Effector memory CD4-positive, alpha-beta T cell (primary cell): ENCODE data around the gene CTNND2.

Experiments
- DNase-seq, 3 donors: peaks; one replicate each; pipeline ENCODE4 v3.0.0-alpha.2; 2020
- H3K27ac ChIP-seq: 2 replicates; pipeline ENCODE4 v1.7.0; 2013; ENCODE audit warnings: mild to moderate bottlenecking, low read length, moderate library complexity; ENCODE audit not compliant: insufficient read depth, poor library complexity, severe bottlenecking
- H3K27me3 ChIP-seq: replicated peaks from 2 replicates; pipeline ENCODE4 v1.7.0; 2013; ENCODE audit warnings: mild to moderate bottlenecking, low read length; ENCODE audit not compliant: insufficient read depth, control insufficient read depth, poor library complexity, severe bottlenecking
- H3K36me3 ChIP-seq: 2 replicates; pipeline ENCODE4 v1.7.0; 2013; ENCODE audit warnings: mild to moderate bottlenecking, low read length, moderate library complexity; ENCODE audit not compliant: control insufficient read depth, insufficient read depth
- H3K4me1 ChIP-seq: 2 replicates; pipeline ENCODE4 v1.7.0; 2013; ENCODE audit warnings: low read length, mild to moderate bottlenecking; ENCODE audit not compliant: control insufficient read depth, insufficient read depth, poor library complexity, severe bottlenecking
- H3K4me3 ChIP-seq: 2 replicates; pipeline ENCODE4 v1.7.0; 2013; ENCODE audit warnings: low read length, low read depth, mild to moderate bottlenecking; ENCODE audit not compliant: insufficient read depth, poor library complexity, severe bottlenecking
- H3K9me3 ChIP-seq: 2 replicates; pipeline ENCODE4 v1.7.0; 2013; ENCODE audit warnings: mild to moderate bottlenecking, low read length, moderate library complexity; ENCODE audit not compliant: control insufficient read depth

CTNND2 gene

DNA sequence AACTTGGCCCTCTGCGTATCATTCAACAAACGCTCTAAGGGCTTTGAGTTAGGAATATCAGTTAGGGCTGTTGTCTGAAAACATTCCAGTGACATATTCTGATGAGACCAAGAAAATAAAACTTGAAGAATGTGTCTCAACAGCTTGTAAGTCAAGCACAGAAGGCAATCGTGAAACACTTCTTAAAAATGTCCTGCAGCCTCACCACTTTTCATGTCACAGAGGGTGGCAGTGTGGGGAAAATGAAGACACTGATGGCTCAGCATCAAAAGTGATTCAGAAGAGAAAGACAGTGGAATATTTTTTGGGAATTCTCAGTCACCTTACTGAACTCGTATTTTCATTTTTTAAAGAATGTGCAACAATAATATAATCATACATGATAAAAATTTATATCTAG lies 247.3 kb downstream of the CTNND2 start:
- Histone ChIP-seq H3K27ac (no peak overlapping the region), H3K4me1 (no peaks in the 10 kb centered on the region), H3K36me3 (no peaks in the 10 kb centered on the region)

DNA sequence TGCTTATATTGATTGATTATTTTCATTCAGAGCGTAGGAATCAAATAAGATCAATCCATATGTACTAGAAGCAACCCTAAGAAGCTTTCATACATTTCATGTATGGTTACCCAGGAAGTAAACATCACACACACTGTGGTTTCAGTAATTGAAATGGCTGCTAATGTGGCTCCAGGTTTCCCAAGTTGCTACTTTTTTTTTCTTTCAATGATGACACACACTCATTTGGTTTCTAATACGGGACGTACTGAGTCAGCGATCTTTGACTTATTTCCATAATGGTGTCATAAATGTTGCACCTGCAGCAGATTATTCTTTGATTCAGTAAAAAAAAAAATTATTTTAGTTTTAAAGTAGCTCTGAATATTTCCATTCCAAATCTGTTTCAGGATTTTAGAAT lies 248.6 kb downstream of the CTNND2 start:
- H3K4me3 ChIP-seq: no peak overlapping the region
- no peaks in the 10 kb centered on the region for H3K27me3 ChIP-seq
- no peaks in the 10 kb centered on the region for H3K36me3 ChIP-seq
- no peak overlapping the region for H3K27ac ChIP-seq
- DNase-seq: no peak
- no peaks in the 10 kb centered on the region for H3K4me1 ChIP-seq
- H3K9me3 ChIP-seq: no peaks in the 10 kb centered on the region

More for the DNA sequence above, 247.3 kb downstream of the CTNND2 start:
- DNase-seq: no peak
- Histone ChIP-seq H3K27me3 (no peaks in the 10 kb centered on the region), H3K9me3 (no peaks in the 10 kb centered on the region), H3K4me3 (no peak overlapping the region)

DNA sequence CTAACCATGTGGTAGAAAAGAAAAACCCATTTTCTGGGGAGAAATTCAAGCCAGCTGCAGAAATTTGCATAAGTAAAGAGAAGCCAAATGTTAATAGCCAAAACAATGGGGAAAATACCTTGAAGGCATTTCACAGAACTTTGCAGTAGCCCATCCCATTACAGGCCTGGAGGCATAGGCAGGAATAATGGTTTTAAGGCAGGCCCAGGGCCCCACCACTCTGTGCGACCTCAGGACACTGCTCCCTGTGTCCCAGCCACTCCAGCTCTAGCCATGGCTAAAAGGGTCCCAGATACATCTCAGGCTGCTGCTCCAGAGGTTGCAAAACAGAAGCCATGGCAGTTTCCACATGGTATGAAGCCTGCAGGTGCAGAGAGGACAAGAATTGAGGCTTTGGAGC lies 253.3 kb downstream of the CTNND2 start:
- no peak overlapping the region for H3K4me3 ChIP-seq
- H3K27me3 ChIP-seq: no peaks in the 10 kb centered on the region
- DNase-seq: no peak
- H3K9me3 ChIP-seq: no peaks in the 10 kb centered on the region
- no peak overlapping the region for H3K27ac ChIP-seq
- no peaks in the 10 kb centered on the region for H3K36me3 ChIP-seq
- no peaks in the 10 kb centered on the region for H3K4me1 ChIP-seq

DNA sequence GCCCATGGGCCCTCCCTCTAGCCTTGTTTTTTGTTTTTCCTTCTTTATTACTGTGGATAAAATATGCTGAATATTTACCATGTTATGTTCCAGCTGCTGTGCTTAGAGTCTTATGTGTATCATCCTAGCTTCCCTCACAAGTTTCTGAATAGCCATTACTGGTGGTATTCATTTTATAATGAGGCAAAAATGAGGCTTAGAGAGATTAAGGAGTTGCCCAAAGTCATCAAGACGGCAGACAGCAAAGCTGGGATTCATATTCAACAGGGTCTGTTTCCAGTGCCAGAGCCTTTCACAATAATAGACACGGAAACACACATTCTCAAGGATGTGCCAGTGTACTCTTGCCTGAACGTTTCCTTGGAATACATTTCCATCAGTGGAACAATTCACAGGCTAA lies 258.1 kb downstream of the CTNND2 start:
- H3K27ac ChIP-seq: no peak overlapping the region
- H3K36me3 ChIP-seq: no peaks in the 10 kb centered on the region
- no peaks in the 10 kb centered on the region for H3K4me1 ChIP-seq
- H3K27me3 ChIP-seq: no peaks in the 10 kb centered on the region
- no peak overlapping the region for H3K4me3 ChIP-seq
- no peak for DNase-seq
- no peaks in the 10 kb centered on the region for H3K9me3 ChIP-seq

DNA sequence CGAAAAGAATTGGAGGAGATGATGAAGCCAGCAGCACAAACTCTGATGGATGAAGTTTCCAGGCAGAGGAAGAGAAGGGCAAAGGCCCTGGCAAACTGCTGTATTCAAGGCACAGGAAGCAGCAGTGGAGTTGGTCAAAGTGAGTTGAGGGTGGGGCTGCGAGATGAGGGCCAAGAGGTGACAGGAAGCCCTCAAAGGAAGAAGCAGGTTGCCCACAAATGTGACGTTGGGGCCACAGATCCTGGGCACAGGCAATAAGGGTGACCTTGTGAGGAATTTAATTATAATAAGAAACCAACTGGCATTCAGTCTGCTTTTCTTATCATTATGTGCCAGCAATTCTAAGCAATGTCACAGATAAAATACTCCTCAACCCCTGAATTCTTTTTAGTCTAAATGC lies 261.8 kb downstream of the CTNND2 start:
- no peaks in the 10 kb centered on the region for H3K4me1 ChIP-seq
- no peaks in the 10 kb centered on the region for H3K27me3 ChIP-seq
- no peaks in the 10 kb centered on the region for H3K9me3 ChIP-seq
- H3K4me3 ChIP-seq: no peak overlapping the region
- H3K36me3 ChIP-seq: no peaks in the 10 kb centered on the region
- DNase-seq: no peak
- no peak overlapping the region for H3K27ac ChIP-seq

DNA sequence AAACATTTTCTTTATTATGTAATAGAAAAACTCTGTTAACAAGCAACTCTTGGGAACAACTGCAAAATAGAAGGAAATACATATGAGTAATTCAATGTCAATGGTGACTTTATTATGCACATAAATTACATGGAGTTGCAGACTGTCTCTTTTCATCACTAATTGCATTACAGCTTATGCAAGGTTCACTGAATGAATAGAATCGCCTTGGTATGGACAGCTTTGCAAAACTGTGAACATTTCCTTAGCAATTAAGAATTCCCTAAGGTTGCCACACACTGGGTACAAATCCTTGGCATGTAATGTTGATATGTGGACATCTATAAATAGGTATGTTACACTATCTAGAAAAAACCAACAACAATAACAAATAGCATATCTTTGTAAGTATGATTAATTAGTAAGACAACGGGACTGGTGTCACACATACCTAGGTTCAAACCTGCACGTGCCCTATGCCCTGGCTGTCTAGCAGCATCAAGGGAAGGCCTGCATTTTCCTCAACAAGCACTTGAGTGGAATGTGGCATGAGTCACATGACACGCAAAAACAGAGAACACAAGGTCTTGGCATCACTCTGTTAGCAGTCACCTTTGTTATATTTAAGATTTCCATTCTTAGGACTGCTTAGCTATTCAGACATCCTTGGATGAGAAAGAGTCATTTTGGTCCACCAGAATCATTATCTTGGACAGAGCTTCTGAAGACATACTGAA lies 263.9 kb downstream of the CTNND2 start:
- H3K36me3 ChIP-seq: no peaks in the 10 kb centered on the region
- no peak for DNase-seq
- no peaks in the 10 kb centered on the region for H3K27me3 ChIP-seq
- no peak overlapping the region for H3K27ac ChIP-seq
- H3K4me3 ChIP-seq: no peak overlapping the region
- H3K4me1 ChIP-seq: no peaks in the 10 kb centered on the region
- no peaks in the 10 kb centered on the region for H3K9me3 ChIP-seq

DNA sequence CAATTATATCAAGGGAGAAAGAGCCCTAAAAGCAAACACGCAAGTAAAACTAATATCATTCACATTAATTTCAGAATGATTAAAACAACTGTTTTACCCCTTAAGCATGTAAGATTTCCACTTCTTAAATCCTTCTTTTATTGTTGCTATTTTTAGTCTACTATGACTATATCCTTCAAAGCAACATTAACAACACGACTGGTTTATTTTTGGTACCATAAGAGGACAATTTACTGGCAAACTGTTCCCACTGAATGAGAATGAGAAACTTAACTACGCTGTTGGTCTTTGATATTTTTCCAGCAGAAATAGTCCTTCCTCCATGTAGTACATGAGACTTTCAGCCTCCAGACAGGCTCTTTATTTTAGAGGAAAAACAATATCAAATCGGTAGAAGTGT lies 281.5 kb downstream of the CTNND2 start:
- no peaks in the 10 kb centered on the region for H3K36me3 ChIP-seq
- H3K27ac ChIP-seq: no peak overlapping the region
- no peak overlapping the region for H3K4me3 ChIP-seq
- DNase-seq: no peak
- H3K27me3 ChIP-seq: no peaks in the 10 kb centered on the region
- H3K9me3 ChIP-seq: no peaks in the 10 kb centered on the region
- H3K4me1 ChIP-seq: no peaks in the 10 kb centered on the region

DNA sequence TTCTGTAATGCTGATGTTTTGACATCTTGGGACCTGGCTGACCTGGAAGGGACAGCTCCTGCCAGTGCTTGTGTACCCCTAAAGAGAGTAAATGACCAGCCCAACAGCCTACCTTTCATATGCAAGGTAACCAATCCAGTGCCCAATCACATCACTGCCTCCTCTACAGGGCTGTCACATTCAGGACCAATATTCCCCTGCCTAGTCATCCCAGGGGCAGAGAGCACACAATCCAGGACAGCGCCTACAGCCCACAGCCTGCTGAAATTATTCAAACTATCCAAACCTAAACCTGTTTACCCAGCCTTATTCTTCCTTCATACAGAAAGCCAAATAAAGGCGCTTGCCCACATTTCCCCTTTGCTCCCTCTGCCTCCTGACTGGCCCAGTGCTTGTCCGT lies 284.1 kb downstream of the CTNND2 start:
- Histone ChIP-seq H3K4me1 (no peaks in the 10 kb centered on the region), H3K27me3 (no peaks in the 10 kb centered on the region), H3K27ac (no peak overlapping the region), H3K9me3 (no peaks in the 10 kb centered on the region), H3K36me3 (no peaks in the 10 kb centered on the region), H3K4me3 (no peak overlapping the region)
- DNase-seq: no peak

DNA sequence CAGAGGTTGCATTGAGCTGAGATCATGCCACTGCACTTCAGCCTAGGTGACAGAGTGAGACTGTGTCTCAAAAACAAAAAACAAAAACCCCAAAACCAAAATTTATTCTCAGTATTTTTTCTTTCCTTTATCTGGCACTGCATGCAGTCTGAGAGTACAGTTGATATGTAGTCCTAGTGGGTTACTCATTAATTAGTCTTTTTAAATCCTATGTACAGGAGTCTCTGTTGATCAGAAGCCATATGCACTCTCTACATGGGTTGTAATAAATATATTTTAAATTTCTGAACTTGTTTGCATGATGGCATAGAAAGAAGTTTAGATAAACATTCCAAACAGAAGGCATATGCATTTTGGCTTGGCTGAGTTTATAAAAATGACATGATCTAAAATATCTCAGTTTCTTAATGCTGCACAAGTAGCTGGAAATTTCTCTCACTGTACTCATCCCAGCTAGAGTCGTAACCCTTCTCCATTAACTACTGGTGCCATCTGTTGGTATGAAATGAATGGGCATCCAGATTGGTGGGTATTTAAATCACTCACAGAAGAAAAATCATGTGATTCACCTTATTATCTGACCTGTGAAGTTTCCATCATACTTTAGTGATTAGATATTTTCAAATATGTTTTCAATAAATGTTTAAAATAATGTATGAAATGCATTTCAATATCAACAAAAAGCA lies 284.8 kb downstream of the CTNND2 start:
- H3K4me3 ChIP-seq: no peak overlapping the region
- H3K27me3 ChIP-seq: no peaks in the 10 kb centered on the region
- DNase-seq: no peak
- H3K36me3 ChIP-seq: no peaks in the 10 kb centered on the region
- H3K9me3 ChIP-seq: no peaks in the 10 kb centered on the region
- H3K4me1 ChIP-seq: no peaks in the 10 kb centered on the region
- H3K27ac ChIP-seq: no peak overlapping the region

DNA sequence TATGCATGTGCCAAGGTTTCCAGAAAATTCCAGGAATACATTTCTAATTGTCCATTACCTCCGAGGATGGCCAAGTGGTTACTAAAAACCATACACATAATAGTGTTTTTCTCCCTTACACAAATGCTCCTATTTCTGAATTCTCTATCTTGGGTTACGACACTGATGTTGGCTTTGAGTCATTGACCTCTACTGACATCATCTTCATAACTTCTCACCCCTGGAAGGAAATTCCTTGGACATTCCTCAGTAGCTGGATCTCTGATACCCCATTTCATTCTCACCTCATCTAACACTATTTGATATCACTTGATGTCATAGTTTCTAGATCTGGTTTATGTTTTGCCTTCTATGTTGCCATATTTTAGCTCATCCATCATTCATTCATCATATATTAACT lies 287.2 kb downstream of the CTNND2 start:
- no peaks in the 10 kb centered on the region for H3K4me1 ChIP-seq
- no peaks in the 10 kb centered on the region for H3K36me3 ChIP-seq
- no peak overlapping the region for H3K4me3 ChIP-seq
- H3K27me3 ChIP-seq: no peaks in the 10 kb centered on the region
- DNase-seq: no peak
- H3K9me3 ChIP-seq: no peaks in the 10 kb centered on the region
- H3K27ac ChIP-seq: no peak overlapping the region
